Ureter (tissue), 1 donor: ENCODE results near the gene RNGTT. TPM values are rescaled to one million over a fixed set of nuclear protein-coding genes. Genes with fewer than 3 reads are reported as not detected.
"Not testable (repeated sequence)": the region's sequence is repeated elsewhere in the genome, so short reads cannot be mapped to it uniquely, and the experiment has no call there.

Experiments used
- DNase-seq: peaks from one replicate; pipeline ENCODE4 v3.0.0-alpha.2; 2020; ENCODE audit warnings: low spot score
- total RNA-seq: library from RNA; stranded (reverse); gene quantifications from one replicate; pipeline ENCODE4 v1.2.4, GENCODE V29; 2023
- donor health status: DM: yes; HTN: yes; CAD: no.

RNGTT gene
- total RNA-seq, 1 donor from 2014 or later, result 14.9 TPM

DNA sequence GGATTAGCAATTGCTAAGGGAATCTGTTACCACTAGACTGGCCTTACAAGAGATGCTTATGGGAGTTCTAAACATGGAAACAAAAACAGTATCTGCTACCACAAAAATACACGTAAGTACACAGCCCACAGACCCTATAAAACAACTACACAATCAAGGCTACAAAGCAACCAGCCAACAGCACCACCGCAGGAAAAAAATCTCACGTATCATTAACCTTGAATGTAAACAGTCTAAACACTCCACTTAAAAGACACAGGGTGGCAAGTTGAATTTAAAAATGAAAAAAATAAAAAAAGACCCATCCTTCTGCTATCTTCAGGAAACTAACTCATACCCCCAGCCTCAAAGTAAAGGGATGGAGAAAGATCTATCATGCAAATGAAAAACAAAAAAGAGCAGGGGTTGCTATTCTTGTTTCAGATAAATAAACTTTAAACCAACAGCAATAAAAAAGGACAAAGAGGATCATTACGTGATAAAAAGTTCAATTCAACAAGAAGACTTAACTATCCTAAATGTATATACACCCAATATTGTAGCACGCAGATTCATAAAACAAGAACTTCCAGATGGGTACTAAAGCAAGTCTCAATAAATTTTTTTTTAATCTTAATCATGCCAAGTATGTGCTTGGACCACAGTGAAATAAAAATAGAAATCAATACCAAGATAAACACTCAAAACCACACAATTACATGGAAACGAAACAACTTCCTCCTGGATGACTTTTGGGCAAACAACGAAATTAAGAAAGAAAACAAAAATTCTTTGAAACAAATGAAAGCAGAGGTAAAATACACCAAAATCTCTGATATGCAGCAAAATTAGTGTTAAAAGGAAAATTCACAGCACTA lies 52.3 kb downstream of the RNGTT start:
- no peak for DNase-seq

DNA sequence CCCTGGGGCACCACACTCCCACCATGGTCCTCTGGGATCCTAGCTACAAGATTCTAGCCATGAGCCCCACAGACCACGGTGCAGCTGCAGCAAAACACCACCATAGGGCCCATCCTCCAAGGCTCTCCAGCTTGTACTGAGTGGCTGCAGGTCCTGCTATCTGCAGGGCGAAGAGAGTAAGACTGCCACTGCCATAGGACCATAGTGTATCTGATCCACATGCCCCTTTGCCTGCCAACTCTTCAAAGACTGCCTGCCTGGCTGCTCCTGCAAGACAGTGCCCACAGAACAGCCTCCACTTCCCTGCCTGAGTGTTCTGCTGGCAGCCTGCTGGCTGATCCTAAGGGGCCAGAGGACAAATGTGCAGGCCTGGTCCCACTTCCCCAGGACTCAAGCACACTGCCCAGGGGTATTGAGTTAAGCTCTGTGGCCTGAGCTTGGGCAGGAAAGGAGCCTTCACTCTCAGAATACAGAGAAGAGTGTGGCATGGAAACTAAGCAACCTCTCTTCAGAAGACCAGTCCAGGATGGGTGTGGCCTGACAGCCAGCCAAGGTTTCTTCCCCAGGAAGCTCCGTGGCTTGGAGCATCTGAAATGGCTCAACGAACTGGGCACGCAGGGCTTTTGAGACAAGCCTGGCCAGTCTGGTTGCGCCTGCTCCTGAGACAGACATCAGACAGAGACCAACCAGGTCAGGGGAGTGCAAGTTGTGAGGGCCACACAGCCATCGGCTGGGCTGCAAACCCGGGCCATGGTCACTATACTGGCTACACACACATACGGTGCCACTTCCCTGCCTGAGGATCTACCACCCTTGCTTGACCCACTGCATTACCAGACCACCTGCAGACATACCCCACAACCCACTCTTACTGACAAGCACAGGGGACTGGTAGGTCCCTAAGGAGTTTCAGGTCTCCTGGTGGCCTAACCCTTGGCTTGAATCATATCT lies 54.5 kb downstream of the RNGTT start:
- DNase-seq, result no peak

GRCh38 chr6:88907148-88907547 lies 56.3 kb downstream of the RNGTT start:
- not testable (repeated sequence) for DNase-seq

GRCh38 chr6:88899569-88900316 lies 63.7 kb downstream of the RNGTT start:
- no peak for DNase-seq

DNA sequence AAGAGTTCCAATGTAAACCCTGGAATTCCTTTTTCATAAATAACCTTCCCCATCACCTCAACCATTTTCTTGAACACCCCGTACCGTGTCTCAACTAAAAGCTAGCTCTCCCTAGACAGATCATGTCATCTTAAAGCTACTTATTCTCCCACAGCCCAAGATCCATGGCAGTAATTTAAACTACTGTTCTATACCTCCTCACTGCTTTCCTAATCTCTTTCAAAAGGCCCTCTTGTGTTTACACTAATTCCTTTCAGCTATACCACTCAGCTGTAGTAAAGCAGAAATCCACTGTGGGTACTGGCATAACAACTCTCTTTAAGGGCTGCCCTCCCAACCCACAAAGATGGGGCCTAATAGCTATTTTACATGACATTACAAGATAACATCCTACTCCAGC lies 67.5 kb downstream of the RNGTT start:
- DNase-seq, result no peak

- DNase-seq, result no peak
Measured at GRCh38 chr6:88890860-88891845, 72.3 kb downstream of the RNGTT start.

GRCh38 chr6:88890394-88890793 lies 73.0 kb downstream of the RNGTT start:
- DNase-seq, result no peak

DNA sequence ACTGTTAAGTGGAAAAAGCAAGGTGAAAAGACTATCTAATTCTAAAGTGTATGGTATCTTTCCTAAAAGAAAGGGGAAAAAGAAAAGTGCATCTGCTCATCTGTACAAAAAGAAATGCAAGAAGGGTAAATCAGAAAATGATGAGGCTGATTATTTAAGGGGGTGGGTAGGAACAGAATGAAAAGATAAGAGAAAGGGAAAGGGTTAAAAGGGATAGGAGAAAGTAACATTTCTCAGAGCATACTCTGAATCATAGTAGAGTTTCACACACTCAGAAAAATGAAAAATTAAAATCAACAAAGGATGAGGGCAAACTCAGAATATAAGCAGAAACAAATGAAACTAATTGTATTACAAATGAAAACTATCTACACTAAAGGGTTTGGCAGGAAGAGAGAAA lies 79.1 kb downstream of the RNGTT start:
- no peak for DNase-seq

DNA sequence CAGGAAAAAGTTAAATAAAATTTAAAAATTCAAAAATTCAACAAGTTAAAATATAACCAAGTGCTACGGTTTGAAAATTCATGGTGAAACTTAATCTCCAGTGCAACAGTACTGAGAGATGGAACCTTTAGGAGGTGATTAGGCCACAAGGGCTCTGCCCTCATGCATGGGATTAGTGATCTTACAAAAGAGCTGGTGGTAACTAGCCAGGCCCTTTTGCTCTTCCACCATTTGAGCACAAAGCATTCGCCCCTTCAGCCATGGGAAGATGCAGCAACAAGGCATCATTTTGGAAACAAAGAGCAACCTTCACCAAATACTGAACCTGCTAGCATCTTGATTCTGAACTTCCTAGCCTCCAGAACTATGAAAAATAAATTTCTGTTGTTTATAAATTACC lies 80.9 kb downstream of the RNGTT start:
- DNase-seq, result no peak

GRCh38 chr6:88881451-88881850 lies 82.0 kb downstream of the RNGTT start:
- no peak for DNase-seq

DNA sequence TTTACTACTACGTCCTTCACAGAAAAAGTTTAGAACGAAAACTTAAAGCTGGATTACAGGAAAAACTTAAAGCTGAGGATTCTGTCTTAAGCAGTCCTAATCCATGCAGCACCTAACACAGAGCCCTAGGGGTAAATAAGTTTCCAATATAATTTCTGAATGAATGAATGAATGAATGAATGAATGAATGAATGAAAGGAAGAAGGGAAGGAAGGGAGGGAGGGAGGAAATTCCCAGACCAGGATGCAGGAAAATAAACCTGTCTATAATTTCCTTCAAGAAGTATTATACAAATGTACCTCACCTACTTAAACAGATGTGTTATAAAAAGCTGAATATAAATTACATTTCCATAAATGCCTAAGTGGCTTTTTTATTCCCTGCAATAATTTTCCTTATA lies 83.4 kb downstream of the RNGTT start:
- no peak for DNase-seq

- no peak for DNase-seq
Measured at GRCh38 chr6:88877893-88878292, 85.5 kb downstream of the RNGTT start.

GRCh38 chr6:88872962-88873361 lies 90.5 kb downstream of the RNGTT start:
- no peak for DNase-seq

DNA sequence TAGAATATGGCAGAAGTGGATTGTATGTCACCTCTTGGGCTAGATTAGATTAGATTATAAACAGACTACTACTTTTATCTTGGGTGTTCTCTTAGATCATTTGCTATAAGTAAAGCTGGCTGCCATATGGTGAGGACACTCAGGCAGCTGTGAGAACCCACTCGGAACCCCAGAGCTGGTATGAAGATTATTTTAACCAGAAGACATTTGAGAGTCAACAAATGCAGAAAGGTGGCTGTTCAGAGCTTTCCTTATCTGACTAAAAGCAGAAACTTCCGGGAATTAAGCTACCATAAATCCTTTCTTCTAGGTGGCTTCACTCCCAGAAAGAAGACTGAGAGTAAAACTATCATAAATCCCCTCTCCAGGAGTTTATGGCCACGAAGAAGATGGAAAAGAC lies 91.9 kb downstream of the RNGTT start:
- DNase-seq, result no peak

- DNase-seq, result no peak
Measured at GRCh38 chr6:88870717-88871330, 92.6 kb downstream of the RNGTT start.

GRCh38 chr6:88869263-88870020 lies 94.0 kb downstream of the RNGTT start:
- DNase-seq, result no peak

GRCh38 chr6:88867841-88868731 lies 95.3 kb downstream of the RNGTT start:
- DNase-seq, result no peak

GRCh38 chr6:88866856-88867255 lies 96.6 kb downstream of the RNGTT start:
- DNase-seq, result no peak
